Ascending aorta (tissue), 2 donors: ENCODE measurements around the gene MT1A. TPM values are rescaled to one million over a fixed set of nuclear protein-coding genes. Genes with fewer than 3 reads are reported as not detected.

Source experiments
- DNase-seq, 2 donors: peaks; one replicate each; pipeline ENCODE4 v3.0.0-alpha.2; 2019; ENCODE audit warnings: low spot score in 2 of 2
- H3K27ac ChIP-seq, 2 donors: fragments of 200-600 bp; sonication (generic); one replicate each; pipeline ENCODE4 v1.5.1; 2016 to 2017; ENCODE audit warnings: mild to moderate bottlenecking in 1 of 2
- H3K27me3 ChIP-seq: fragments of 200-600 bp; sonication (generic); one replicate; pipeline ENCODE4 v1.5.1; 2017
- H3K36me3 ChIP-seq, 2 donors: fragments of 200-600 bp; sonication (generic); one replicate each; pipeline ENCODE4 v1.5.1; 2016
- H3K4me1 ChIP-seq, 2 donors: fragments of 200-600 bp; sonication (generic); one replicate each; pipeline ENCODE4 v1.5.1; 2016 to 2017; ENCODE audit warnings: mild to moderate bottlenecking in 1 of 2
- H3K4me3 ChIP-seq, 2 donors: fragments of 200-600 bp; sonication (generic); one replicate each; pipeline ENCODE4 v1.5.1; 2016 to 2017; ENCODE audit warnings: mild to moderate bottlenecking in 1 of 2
- H3K9me3 ChIP-seq, 2 donors: fragments of 200-600 bp; sonication (generic); one replicate each; pipeline ENCODE4 v1.5.1; 2016
- CTCF ChIP-seq, 3 experiments: fragments of 200-600 bp in 2 of 3; fragments of 450-650 bp in 1 of 3; sonication (generic) in 2 of 3; IDR thresholded peaks; one replicate each; pipeline ENCODE4 v1.5.1; 2016 to 2019; ENCODE audit warnings: antibody characterized with exemption in 3 of 3, mild to moderate bottlenecking in 1 of 3, moderate library complexity in 1 of 3
- intact Hi-C: fragments of 100-400 bp; cut with DNase I; formaldehyde crosslinking; loops from one replicate; pipeline ENCODE4 v1.15.1; 2023
- total RNA-seq: library from RNA; depleted of rRNA; stranded (reverse); fragments of >200 nt; gene quantifications from one replicate; pipeline ENCODE4 v1.1.0, GENCODE V29; 2016

MT1A gene
- total RNA-seq, 1 donor from 2014 or later = 183 TPM

- Histone ChIP-seq H3K27me3 (no peaks in the 10 kb centered on the region), H3K27ac (peak overlapping the region; percentile 87 to 92), H3K36me3 (no peaks in the 10 kb centered on the region), H3K4me3 (peak overlapping the region; percentile 51 to 70), H3K4me1 (peaks cover 11 to 35% of the 10 kb centered on the region in 2 donors), H3K9me3 (no peaks in the 10 kb centered on the region)
- no peak for DNase-seq
- TF ChIP-seq CTCF (IDR thresholded peaks at IDR 0.05) = no peak
- intact Hi-C loops = no loop called here
These were observed 27.8 kb upstream of the MT1A start for GRCh38 chr16:56610609-56611111.

- H3K9me3 ChIP-seq = no peaks in the 10 kb centered on the region
- TF ChIP-seq CTCF (IDR thresholded peaks at IDR 0.05) = no peak
- H3K27me3 ChIP-seq = no peaks in the 10 kb centered on the region
- no peaks in the 10 kb centered on the region for H3K36me3 ChIP-seq
- intact Hi-C loops = no loop called here
- peaks cover 11 to 35% of the 10 kb centered on the region in 2 donors for H3K4me1 ChIP-seq
- H3K4me3 ChIP-seq = no peak overlapping the region
- peak overlapping the region; percentile 87 to 92 for H3K27ac ChIP-seq
- peak in 1 of 2 donors; percentile 95 for DNase-seq
These were observed 27.1 kb upstream of the MT1A start for GRCh38 chr16:56611281-56611833.

- Histone ChIP-seq H3K9me3 (no peaks in the 10 kb centered on the region), H3K4me3 (no peak overlapping the region), H3K27ac (no peak overlapping the region), H3K4me1 (peaks cover 7 to 25% of the 10 kb centered on the region in 2 donors), H3K36me3 (no peaks in the 10 kb centered on the region), H3K27me3 (no peaks in the 10 kb centered on the region)
- intact Hi-C loops = no loop called here
- no peak for TF ChIP-seq CTCF (IDR thresholded peaks at IDR 0.05)
- DNase-seq = no peak
These were observed 24.8 kb upstream of the MT1A start for GRCh38 chr16:56613706-56614105.

GRCh38 chr16:56614549-56614991, 23.9 kb upstream of the MT1A start:
- peaks cover 7 to 25% of the 10 kb centered on the region in 2 donors for H3K4me1 ChIP-seq
- DNase-seq = no peak
- no peaks in the 10 kb centered on the region for H3K36me3 ChIP-seq
- intact Hi-C loops = no loop called here
- H3K27me3 ChIP-seq = no peaks in the 10 kb centered on the region
- H3K27ac ChIP-seq = no peak overlapping the region
- no peaks in the 10 kb centered on the region for H3K9me3 ChIP-seq
- no peak for TF ChIP-seq CTCF (IDR thresholded peaks at IDR 0.05)
- H3K4me3 ChIP-seq = no peak overlapping the region

- Histone ChIP-seq H3K27ac (no peak overlapping the region), H3K4me3 (no peak overlapping the region), H3K27me3 (no peaks in the 10 kb centered on the region), H3K36me3 (no peaks in the 10 kb centered on the region), H3K9me3 (no peaks in the 10 kb centered on the region), H3K4me1 (peaks cover 7 to 20% of the 10 kb centered on the region in 2 donors)
- DNase-seq = no peak
- no peak for TF ChIP-seq CTCF (IDR thresholded peaks at IDR 0.05)
- intact Hi-C loops = no loop called here
These were observed 23.1 kb upstream of the MT1A start for GRCh38 chr16:56615353-56615752.
